ENCODE results near the gene FBXO15.

- TF ChIP-seq POLR2AphosphoS2 (IDR thresholded peaks at IDR 0.05; ENCODE audit: low read depth, low read length) (no peak), CTCF (CRISPR knock-in tag; IDR thresholded peaks at IDR 0.05) (no peak), GABPA (IDR thresholded peaks at IDR 0.05; ENCODE audit: low read depth, low read length) (no peak), GABPA (CRISPR knock-in tag; IDR thresholded peaks at IDR 0.05; ENCODE audit: low read depth) (no peak), PRPF4 (IDR thresholded peaks at IDR 0.05; ENCODE audit: low read depth, low read length, poor library complexity, severe bottlenecking) (no peak), EP300 (IDR thresholded peaks at IDR 0.05; ENCODE audit: low read depth in 2 of 2, low read length in 2 of 2) (no peak), EP300 (CRISPR knock-in tag; IDR thresholded peaks at IDR 0.05; ENCODE audit: borderline replicate concordance) (no peak), NR1H2 (CRISPR knock-in tag; IDR thresholded peaks at IDR 0.05; ENCODE audit: borderline replicate concordance, low read depth) (no peak), ZNF225 (CRISPR knock-in tag; IDR thresholded peaks at IDR 0.05) (no peak), ZNF773 (CRISPR knock-in tag; IDR thresholded peaks at IDR 0.05; ENCODE audit: borderline replicate concordance) (no peak)
- TF ChIP-seq, protein P1, sequence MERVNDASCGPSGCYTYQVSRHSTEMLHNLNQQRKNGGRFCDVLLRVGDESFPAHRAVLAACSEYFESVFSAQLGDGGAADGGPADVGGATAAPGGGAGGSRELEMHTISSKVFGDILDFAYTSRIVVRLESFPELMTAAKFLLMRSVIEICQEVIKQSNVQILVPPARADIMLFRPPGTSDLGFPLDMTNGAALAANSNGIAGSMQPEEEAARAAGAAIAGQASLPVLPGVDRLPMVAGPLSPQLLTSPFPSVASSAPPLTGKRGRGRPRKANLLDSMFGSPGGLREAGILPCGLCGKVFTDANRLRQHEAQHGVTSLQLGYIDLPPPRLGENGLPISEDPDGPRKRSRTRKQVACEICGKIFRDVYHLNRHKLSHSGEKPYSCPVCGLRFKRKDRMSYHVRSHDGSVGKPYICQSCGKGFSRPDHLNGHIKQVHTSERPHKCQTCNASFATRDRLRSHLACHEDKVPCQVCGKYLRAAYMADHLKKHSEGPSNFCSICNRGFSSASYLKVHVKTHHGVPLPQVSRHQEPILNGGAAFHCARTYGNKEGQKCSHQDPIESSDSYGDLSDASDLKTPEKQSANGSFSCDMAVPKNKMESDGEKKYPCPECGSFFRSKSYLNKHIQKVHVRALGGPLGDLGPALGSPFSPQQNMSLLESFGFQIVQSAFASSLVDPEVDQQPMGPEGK (CRISPR knock-in tag; IDR thresholded peaks at IDR 0.05): no peak
- TF ChIP-seq, protein P2, sequence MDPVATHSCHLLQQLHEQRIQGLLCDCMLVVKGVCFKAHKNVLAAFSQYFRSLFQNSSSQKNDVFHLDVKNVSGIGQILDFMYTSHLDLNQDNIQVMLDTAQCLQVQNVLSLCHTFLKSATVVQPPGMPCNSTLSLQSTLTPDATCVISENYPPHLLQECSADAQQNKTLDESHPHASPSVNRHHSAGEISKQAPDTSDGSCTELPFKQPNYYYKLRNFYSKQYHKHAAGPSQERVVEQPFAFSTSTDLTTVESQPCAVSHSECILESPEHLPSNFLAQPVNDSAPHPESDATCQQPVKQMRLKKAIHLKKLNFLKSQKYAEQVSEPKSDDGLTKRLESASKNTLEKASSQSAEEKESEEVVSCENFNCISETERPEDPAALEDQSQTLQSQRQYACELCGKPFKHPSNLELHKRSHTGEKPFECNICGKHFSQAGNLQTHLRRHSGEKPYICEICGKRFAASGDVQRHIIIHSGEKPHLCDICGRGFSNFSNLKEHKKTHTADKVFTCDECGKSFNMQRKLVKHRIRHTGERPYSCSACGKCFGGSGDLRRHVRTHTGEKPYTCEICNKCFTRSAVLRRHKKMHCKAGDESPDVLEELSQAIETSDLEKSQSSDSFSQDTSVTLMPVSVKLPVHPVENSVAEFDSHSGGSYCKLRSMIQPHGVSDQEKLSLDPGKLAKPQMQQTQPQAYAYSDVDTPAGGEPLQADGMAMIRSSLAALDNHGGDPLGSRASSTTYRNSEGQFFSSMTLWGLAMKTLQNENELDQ (CRISPR knock-in tag; IDR thresholded peaks at IDR 0.05; ENCODE audit: borderline replicate concordance): no peak
Observed at GRCh38 chr18:74074668-74075564, 72.7 kb downstream of the FBXO15 start.
